D721Med (cell line): ENCODE data around the gene U2AF1L4.

Source experiments
- DNase-seq: peaks from one replicate; pipeline ENCODE4 v3.0.0; 2011; ENCODE audit warnings: low spot score; ENCODE audit not compliant: insufficient read length
- FAIRE-seq: peaks from 2 replicates; lab custom pipeline; 2011; peaks lifted over from hg19 to GRCh38; lab: Jason Lieb, UNC
- CTCF ChIP-seq: IDR thresholded peaks from 2 replicates; pipeline ENCODE4 v1.5.1; 2012; ENCODE audit warnings: mild to moderate bottlenecking, control low read depth; ENCODE audit not compliant: insufficient read depth; ENCODE audit errors: missing control alignments

U2AF1L4 gene

GRCh38 chr19:35745328-35746086 is at the start of gene U2AF1L4, which contains the start of gene PSENEN:
Gene U2AF1L4, minus strand, starts transcription at chr19:35745418. Its CDS starts 27 bp downstream, at chr19:35745391.
Gene PSENEN, plus strand, starts transcription at chr19:35745651. Its CDS starts 280 bp downstream, at chr19:35745931.
- peak; percentile 53 for DNase-seq
- no peak for FAIRE-seq
- no peak for TF ChIP-seq CTCF

GRCh38 chr19:35793381-35794165 is 48.4 kb upstream of the U2AF1L4 start:
- no peak for TF ChIP-seq CTCF
- FAIRE-seq (no peak), DNase-seq (no peak)

- FAIRE-seq (no peak), DNase-seq (no peak)
- TF ChIP-seq CTCF: no peak
Measured at GRCh38 chr19:35792888-35793287, 47.7 kb upstream of the U2AF1L4 start.

- FAIRE-seq: no peak
Measured at GRCh38 chr19:35792312-35792711, 47.1 kb upstream of the U2AF1L4 start.

GRCh38 chr19:35791814-35792279 is 46.6 kb upstream of the U2AF1L4 start:
- DNase-seq (no peak), FAIRE-seq (no peak)
- TF ChIP-seq CTCF: no peak

More at GRCh38 chr19:35792312-35792711, 47.1 kb upstream of the U2AF1L4 start:
- TF ChIP-seq CTCF: no peak
- no peak for DNase-seq

- peak; percentile 21 for TF ChIP-seq CTCF
- no peak for FAIRE-seq
- no peak for DNase-seq
Measured at GRCh38 chr19:35790981-35791813, 46.0 kb upstream of the U2AF1L4 start.
